ENCODE measurements around the gene PTPN6.

GRCh38 chr12:6936194-6936635 lies 14.9 kb upstream of the PTPN6 start:
- TF ChIP-seq, protein P1, sequence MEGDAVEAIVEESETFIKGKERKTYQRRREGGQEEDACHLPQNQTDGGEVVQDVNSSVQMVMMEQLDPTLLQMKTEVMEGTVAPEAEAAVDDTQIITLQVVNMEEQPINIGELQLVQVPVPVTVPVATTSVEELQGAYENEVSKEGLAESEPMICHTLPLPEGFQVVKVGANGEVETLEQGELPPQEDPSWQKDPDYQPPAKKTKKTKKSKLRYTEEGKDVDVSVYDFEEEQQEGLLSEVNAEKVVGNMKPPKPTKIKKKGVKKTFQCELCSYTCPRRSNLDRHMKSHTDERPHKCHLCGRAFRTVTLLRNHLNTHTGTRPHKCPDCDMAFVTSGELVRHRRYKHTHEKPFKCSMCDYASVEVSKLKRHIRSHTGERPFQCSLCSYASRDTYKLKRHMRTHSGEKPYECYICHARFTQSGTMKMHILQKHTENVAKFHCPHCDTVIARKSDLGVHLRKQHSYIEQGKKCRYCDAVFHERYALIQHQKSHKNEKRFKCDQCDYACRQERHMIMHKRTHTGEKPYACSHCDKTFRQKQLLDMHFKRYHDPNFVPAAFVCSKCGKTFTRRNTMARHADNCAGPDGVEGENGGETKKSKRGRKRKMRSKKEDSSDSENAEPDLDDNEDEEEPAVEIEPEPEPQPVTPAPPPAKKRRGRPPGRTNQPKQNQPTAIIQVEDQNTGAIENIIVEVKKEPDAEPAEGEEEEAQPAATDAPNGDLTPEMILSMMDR (conservative IDR thresholded peaks at IDR 0.05 in 1 of 2, IDR thresholded peaks at IDR 0.05 in 1 of 2; ENCODE audit: low read depth in 1 of 2, low read length in 2 of 2) = no peak
- no peak for TF ChIP-seq EZH2 (IDR thresholded peaks at IDR 0.05; ENCODE audit: low read length, missing control alignments)

Data from fibroblast of lung (primary cell).